ENCODE data around the gene KCNK17. TPM values are rescaled to one million over a fixed set of nuclear protein-coding genes. Genes with fewer than 3 reads are reported as not detected.

KCNK17 gene
- total RNA-seq, 4 donors from 2014 or later = 0.39 TPM; not detected in 3

DNA sequence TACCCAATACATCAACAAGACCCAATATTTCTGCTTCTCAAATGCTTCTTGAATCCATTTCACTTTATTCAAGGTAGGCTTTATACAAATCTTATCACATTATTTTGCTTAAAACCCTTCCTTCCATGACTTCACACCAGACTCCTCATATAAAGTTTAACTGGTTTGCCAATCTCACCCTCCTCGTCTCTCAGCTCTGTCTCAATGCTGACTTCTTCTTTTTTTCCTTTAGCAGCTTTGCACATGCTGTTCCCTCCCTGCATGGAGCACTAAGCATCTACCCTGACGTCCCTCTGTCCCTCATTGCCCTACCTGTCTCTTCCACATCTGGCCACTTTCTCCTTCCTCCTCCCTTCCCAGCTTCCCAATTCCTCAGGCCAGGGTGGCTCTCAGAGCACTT, 31.4 kb downstream of the KCNK17 start:
- no peak overlapping the region for H3K4me3 ChIP-seq (ENCODE audit: low read depth, poor library complexity, severe bottlenecking)
- no peak for DNase-seq (ENCODE audit: low spot score in 2 of 2)
- TF ChIP-seq POLR2A (IDR thresholded peaks at IDR 0.05) = no peak
- TF ChIP-seq, protein P1, sequence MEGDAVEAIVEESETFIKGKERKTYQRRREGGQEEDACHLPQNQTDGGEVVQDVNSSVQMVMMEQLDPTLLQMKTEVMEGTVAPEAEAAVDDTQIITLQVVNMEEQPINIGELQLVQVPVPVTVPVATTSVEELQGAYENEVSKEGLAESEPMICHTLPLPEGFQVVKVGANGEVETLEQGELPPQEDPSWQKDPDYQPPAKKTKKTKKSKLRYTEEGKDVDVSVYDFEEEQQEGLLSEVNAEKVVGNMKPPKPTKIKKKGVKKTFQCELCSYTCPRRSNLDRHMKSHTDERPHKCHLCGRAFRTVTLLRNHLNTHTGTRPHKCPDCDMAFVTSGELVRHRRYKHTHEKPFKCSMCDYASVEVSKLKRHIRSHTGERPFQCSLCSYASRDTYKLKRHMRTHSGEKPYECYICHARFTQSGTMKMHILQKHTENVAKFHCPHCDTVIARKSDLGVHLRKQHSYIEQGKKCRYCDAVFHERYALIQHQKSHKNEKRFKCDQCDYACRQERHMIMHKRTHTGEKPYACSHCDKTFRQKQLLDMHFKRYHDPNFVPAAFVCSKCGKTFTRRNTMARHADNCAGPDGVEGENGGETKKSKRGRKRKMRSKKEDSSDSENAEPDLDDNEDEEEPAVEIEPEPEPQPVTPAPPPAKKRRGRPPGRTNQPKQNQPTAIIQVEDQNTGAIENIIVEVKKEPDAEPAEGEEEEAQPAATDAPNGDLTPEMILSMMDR (IDR thresholded peaks at IDR 0.05) = no peak
- WGBS, 2 donors = 66 to 79% methylated on average over 2 of the region's 2 CpGs
- intact Hi-C loops (cut with DNase I; ENCODE audit: low total_unique reads) = no loop called here

DNA sequence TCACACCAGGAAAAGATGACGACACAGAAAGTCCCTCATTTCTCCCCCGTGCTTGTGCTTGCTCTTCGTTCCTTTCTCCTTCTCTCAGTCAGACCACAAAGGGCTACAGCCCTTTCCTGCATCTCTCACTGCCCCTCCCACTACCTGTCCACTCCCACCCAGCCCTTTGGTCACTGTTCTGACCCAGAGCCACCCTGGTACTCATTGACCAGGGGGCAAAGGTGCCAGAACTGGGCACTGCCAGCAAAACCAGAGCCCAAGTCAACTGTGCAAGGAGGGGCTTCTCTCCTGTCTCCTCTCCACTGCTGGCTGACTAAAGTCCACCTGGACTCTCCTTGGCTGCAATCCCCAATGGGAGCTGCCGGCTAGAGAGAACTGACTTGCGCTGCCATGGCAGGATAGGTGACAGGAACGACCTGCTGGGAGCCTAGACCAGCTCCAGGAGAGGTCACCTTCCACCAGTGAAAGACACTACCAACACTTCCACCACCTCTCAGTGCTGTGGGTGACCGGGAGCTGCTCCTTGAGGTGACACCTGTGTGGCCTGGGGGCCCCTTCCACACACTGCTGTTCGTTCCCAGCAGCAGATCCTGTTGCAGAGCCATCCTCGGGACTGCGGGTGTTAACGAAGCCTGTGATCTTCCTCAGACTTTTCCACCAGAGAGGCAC, 32.8 kb downstream of the KCNK17 start:
- DNase-seq (ENCODE audit: low spot score in 2 of 2) = no peak
- WGBS, 2 donors = 76 to 83% methylated on average over 11 of the region's 11 CpGs
- H3K4me3 ChIP-seq (ENCODE audit: low read depth, poor library complexity, severe bottlenecking) = no peak overlapping the region
- TF ChIP-seq, protein P1 (IDR thresholded peaks at IDR 0.05) = no peak
- no peak for TF ChIP-seq POLR2A (IDR thresholded peaks at IDR 0.05)
- intact Hi-C loops (cut with DNase I; ENCODE audit: low total_unique reads) = no loop called here

DNA sequence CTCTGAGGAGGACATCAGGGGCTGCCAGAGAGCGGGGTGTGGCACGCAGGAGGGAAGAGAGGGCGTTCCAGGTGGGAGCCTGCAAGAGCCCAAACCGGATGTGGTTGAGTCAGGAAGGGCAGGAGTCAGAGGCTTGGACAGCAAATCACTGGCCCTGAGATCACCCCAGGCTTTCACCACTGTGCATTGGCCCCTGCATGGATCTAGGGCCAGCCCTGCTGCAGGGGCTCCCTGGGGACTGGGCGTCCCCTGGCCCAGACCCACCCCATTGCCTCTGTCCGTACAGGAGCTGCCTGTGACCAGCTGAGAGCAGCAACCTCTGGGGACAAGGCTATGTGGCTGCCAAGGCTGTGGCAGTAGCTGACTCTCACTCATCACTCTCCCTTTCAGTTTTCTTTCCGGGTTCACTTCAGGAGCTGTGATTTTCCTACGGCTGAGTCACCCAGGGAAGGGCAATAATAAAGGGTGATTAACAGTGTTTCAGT, 33.9 kb downstream of the KCNK17 start:
- no peak for DNase-seq (ENCODE audit: low spot score in 2 of 2)
- TF ChIP-seq, protein P1 (IDR thresholded peaks at IDR 0.05) = no peak
- no peak for TF ChIP-seq POLR2A (IDR thresholded peaks at IDR 0.05)
- intact Hi-C loops (cut with DNase I; ENCODE audit: low total_unique reads) = no loop called here
- no peak overlapping the region for H3K4me3 ChIP-seq (ENCODE audit: low read depth, poor library complexity, severe bottlenecking)
- WGBS, 2 donors = 44 to 50% methylated on average over 8 of the region's 8 CpGs

DNA sequence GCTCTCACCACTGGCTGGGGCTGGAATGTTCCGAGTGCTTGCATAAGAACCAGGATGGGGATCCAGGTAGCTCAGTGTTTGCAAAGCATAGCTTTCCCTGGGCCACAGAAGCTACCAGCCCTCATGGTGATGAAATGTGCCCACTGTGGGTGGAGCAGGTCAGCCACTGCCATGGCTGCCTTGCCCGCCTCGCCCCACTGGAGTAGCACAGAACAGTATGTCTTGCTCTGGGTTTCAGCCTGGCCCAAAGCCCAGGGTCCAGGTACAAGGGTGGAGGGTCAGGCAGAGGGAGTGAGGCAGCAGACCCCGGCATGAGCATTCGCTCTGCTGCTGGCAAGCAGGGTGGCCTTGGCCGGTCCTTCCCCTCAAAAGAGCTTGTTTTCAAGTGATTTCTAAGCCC, 34.7 kb downstream of the KCNK17 start:
- TF ChIP-seq, protein P1 (IDR thresholded peaks at IDR 0.05) = no peak
- TF ChIP-seq POLR2A (IDR thresholded peaks at IDR 0.05) = no peak
- intact Hi-C loops (cut with DNase I; ENCODE audit: low total_unique reads) = no loop called here
- no peak overlapping the region for H3K4me3 ChIP-seq (ENCODE audit: low read depth, poor library complexity, severe bottlenecking)
- 84 to 95% methylated on average over 5 to 6 of the region's 6 CpGs for WGBS, 2 donors
- no peak for DNase-seq (ENCODE audit: low spot score in 2 of 2)

DNA sequence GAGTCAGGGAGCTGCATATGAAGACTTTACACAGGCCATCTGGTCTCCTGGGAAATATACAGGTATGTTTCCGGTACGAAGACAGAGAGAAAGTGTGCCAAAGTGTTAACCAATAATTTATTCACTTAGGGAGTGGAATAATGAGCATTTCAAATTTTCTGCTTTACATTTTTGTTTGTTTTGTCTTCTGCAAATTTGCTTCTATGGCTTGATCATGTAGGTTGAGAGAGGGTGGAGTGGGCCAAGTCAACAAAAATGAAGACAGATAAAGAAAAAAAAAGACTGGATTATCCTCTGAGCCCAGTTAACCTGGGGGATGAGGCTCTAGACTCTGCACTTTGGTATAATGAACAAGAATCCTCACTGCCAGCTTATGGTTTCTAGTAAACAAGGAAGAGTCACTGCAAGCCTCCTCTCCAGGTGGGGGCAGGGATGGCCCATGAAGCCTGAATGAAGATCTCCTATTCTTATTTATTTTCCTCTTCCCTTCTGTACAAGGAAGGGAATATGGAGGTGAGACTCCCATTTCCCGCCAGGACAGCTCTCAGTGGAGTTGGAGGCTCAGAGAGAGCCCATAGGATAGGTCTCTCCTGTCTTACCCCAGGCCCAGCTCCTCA, 37.7 kb downstream of the KCNK17 start:
- intact Hi-C loops (cut with DNase I; ENCODE audit: low total_unique reads) = no loop called here
- TF ChIP-seq, protein P1 (IDR thresholded peaks at IDR 0.05) = no peak
- TF ChIP-seq POLR2A (IDR thresholded peaks at IDR 0.05) = no peak
- whole genome bisulfite sequencing, 2 donors = 78 to 82% methylated on average over 3 of the region's 3 CpGs
- no peak for DNase-seq (ENCODE audit: low spot score in 2 of 2)
- H3K4me3 ChIP-seq (ENCODE audit: low read depth, poor library complexity, severe bottlenecking) = no peak overlapping the region
